ENCODE results near the gene MCF2L.

- TF ChIP-seq CTCF (IDR thresholded peaks at IDR 0.05), result no peak
- no peak for TF ChIP-seq POLR2A (IDR thresholded peaks at IDR 0.05)
Observed at GRCh38 chr13:112963641-112964040, 5.4 kb upstream of the MCF2L start.
